HEK293 (cell line): Measurements from ENCODE around the gene HIRA.

ENCODE experiments used
- CTCF ChIA-PET: fragments of 350-600 bp; formaldehyde crosslinking; extraction: SDS; loops from one replicate; lab custom pipeline; 2021; ENCODE audit warnings: antibody characterized with exemption; lab: Yijun Ruan, JAX
- POLR2A ChIA-PET: fragments of 300-600 bp; formaldehyde crosslinking; extraction: SDS; loops from one replicate; lab custom pipeline; 2020; ENCODE audit warnings: antibody characterized with exemption, inconsistent platforms; lab: Yijun Ruan, JAX
- H3K27ac ChIP-seq: fragments of 200-500 bp; sonication (Bioruptor generic); 2 replicates; pipeline ENCODE4 v1.5.1; 2014; ENCODE audit warnings: low read depth, low read length, control low read depth, inconsistent platforms; ENCODE audit errors: extremely low read depth
- H3K36me3 ChIP-seq, 2 experiments: fragments of 200-500 bp in 1 of 2; sonication (Bioruptor generic) in 1 of 2; 1 replicate in 1 of 2; 2 replicates in 1 of 2; pipeline ENCODE4 v1.5.1; 2014 to 2017; ENCODE audit warnings: inconsistent platforms in 2 of 2, low read length in 2 of 2; ENCODE audit not compliant: control insufficient read depth in 2 of 2, insufficient read depth in 1 of 2
- H3K4me1 ChIP-seq: fragments of 200-500 bp; sonication (Bioruptor generic); 2 replicates; pipeline ENCODE4 v1.5.1; 2014; ENCODE audit warnings: mild to moderate bottlenecking, low read length, inconsistent platforms; ENCODE audit not compliant: control insufficient read depth, insufficient read depth
- H3K4me3 ChIP-seq: 2 replicates; pipeline ENCODE4 v1.5.1; 2011; ENCODE audit warnings: low read depth, mild to moderate bottlenecking, control low read depth, low read length, moderate library complexity
- H3K9me3 ChIP-seq: fragments of 200-500 bp; sonication (Bioruptor generic); 2 replicates; pipeline ENCODE4 v1.5.1; 2014; ENCODE audit warnings: low read depth, low read length, inconsistent platforms; ENCODE audit not compliant: control insufficient read depth, insufficient read depth
- FEZF1 ChIP-seq: fragments of 450-650 bp; formaldehyde crosslinking; IDR thresholded peaks from 2 replicates; pipeline ENCODE4 v1.5.1; 2016; ENCODE audit warnings: missing biosample characterization, missing genetic modification characterization
- MZF1 ChIP-seq: fragments of 450-650 bp; formaldehyde crosslinking; IDR thresholded peaks from 2 replicates; pipeline ENCODE4 v1.5.1; 2017; ENCODE audit warnings: missing biosample characterization, missing genetic modification characterization, borderline replicate concordance
- RBAK ChIP-seq: fragments of 450-650 bp; formaldehyde crosslinking; IDR thresholded peaks from 2 replicates; pipeline ENCODE4 v1.5.1; 2016; ENCODE audit warnings: missing biosample characterization, missing genetic modification characterization
- SCRT2 ChIP-seq: fragments of 450-650 bp; formaldehyde crosslinking; IDR thresholded peaks from 2 replicates; pipeline ENCODE4 v1.5.1; 2016; ENCODE audit warnings: missing biosample characterization, missing genetic modification characterization
- ZBTB17 ChIP-seq: fragments of 450-650 bp; formaldehyde crosslinking; IDR thresholded peaks from 2 replicates; pipeline ENCODE4 v1.5.1; 2016; ENCODE audit warnings: missing biosample characterization, missing genetic modification characterization
- ZBTB21 ChIP-seq: fragments of 450-650 bp; formaldehyde crosslinking; IDR thresholded peaks from 2 replicates; pipeline ENCODE4 v1.5.1; 2017; ENCODE audit warnings: missing biosample characterization, missing genetic modification characterization
- ZEB2 ChIP-seq: fragments of 450-650 bp; formaldehyde crosslinking; IDR thresholded peaks from 2 replicates; pipeline ENCODE4 v1.5.1; 2016; ENCODE audit warnings: missing biosample characterization, missing genetic modification characterization
- ZNF112 ChIP-seq: fragments of 450-650 bp; formaldehyde crosslinking; IDR thresholded peaks from 2 replicates; pipeline ENCODE4 v1.5.0; 2017; ENCODE audit warnings: missing biosample characterization, missing genetic modification characterization
- ZNF133 ChIP-seq: fragments of 450-650 bp; formaldehyde crosslinking; IDR thresholded peaks from 2 replicates; pipeline ENCODE4 v1.5.1; 2016; ENCODE audit warnings: missing biosample characterization, missing genetic modification characterization
- ZNF24 ChIP-seq: fragments of 450-650 bp; formaldehyde crosslinking; IDR thresholded peaks from 2 replicates; pipeline ENCODE4 v1.5.1; 2016; ENCODE audit warnings: missing biosample characterization, missing genetic modification characterization
- ZNF248 ChIP-seq: fragments of 450-650 bp; formaldehyde crosslinking; IDR thresholded peaks from 2 replicates; pipeline ENCODE4 v1.5.1; 2017; ENCODE audit warnings: missing biosample characterization, missing genetic modification characterization
- ZNF341 ChIP-seq: fragments of 450-650 bp; formaldehyde crosslinking; IDR thresholded peaks from 2 replicates; pipeline ENCODE4; 2016; ENCODE audit warnings: low read depth, missing biosample characterization, missing genetic modification characterization
- ZNF354C ChIP-seq: fragments of 450-650 bp; formaldehyde crosslinking; IDR thresholded peaks from 2 replicates; pipeline ENCODE4 v1.5.1; 2016; ENCODE audit warnings: missing biosample characterization, missing genetic modification characterization, low read depth, borderline replicate concordance
- ZNF521 ChIP-seq: fragments of 450-650 bp; formaldehyde crosslinking; IDR thresholded peaks from 2 replicates; pipeline ENCODE4 v1.5.1; 2017; ENCODE audit warnings: missing biosample characterization, mild to moderate bottlenecking, missing genetic modification characterization
- ZNF561 ChIP-seq: fragments of 450-650 bp; IDR thresholded peaks from 2 replicates; pipeline ENCODE4 v1.5.1; 2018; ENCODE audit warnings: missing biosample characterization, missing genetic modification characterization, borderline replicate concordance
- ZNF596 ChIP-seq: fragments of 450-650 bp; IDR thresholded peaks from 2 replicates; pipeline ENCODE4 v1.5.0; 2018; ENCODE audit warnings: missing biosample characterization, mild to moderate bottlenecking, missing genetic modification characterization, moderate library complexity
- ZNF629 ChIP-seq: fragments of 450-650 bp; formaldehyde crosslinking; IDR thresholded peaks from 2 replicates; pipeline ENCODE4 v1.5.1; 2017; ENCODE audit warnings: missing biosample characterization, missing genetic modification characterization
- ZNF660 ChIP-seq: fragments of 450-650 bp; IDR thresholded peaks from 2 replicates; pipeline ENCODE4 v1.5.1; 2018; ENCODE audit warnings: missing biosample characterization, mild to moderate bottlenecking, missing genetic modification characterization
- ZNF664 ChIP-seq: fragments of 450-650 bp; formaldehyde crosslinking; IDR thresholded peaks from 2 replicates; pipeline ENCODE4 v1.5.1; 2016; ENCODE audit warnings: missing biosample characterization, missing genetic modification characterization
- ZNF776 ChIP-seq: fragments of 450-650 bp; formaldehyde crosslinking; IDR thresholded peaks from 2 replicates; pipeline ENCODE4 v1.5.0; 2017; ENCODE audit warnings: missing biosample characterization, missing genetic modification characterization, borderline replicate concordance
- ZNF792 ChIP-seq: fragments of 450-650 bp; formaldehyde crosslinking; IDR thresholded peaks from 2 replicates; pipeline ENCODE4 v1.5.1; 2016; ENCODE audit warnings: missing biosample characterization, missing genetic modification characterization
- ZXDB ChIP-seq: fragments of 450-650 bp; formaldehyde crosslinking; IDR thresholded peaks from 2 replicates; pipeline ENCODE4 v1.5.1; 2016; ENCODE audit warnings: missing biosample characterization, missing genetic modification characterization
- TF ChIP-seq, protein P1 (sequence below): fragments of 450-650 bp; formaldehyde crosslinking; IDR thresholded peaks from 2 replicates; pipeline ENCODE4 v1.5.1; 2017; ENCODE audit warnings: missing biosample characterization, missing genetic modification characterization
- TF ChIP-seq, protein P2 (sequence below): fragments of 450-650 bp; formaldehyde crosslinking; IDR thresholded peaks from 2 replicates; pipeline ENCODE4 v1.5.1; 2016; ENCODE audit warnings: missing biosample characterization, missing genetic modification characterization
- TF ChIP-seq, protein P3 (sequence below): fragments of 450-650 bp; formaldehyde crosslinking; IDR thresholded peaks from 2 replicates; pipeline ENCODE4 v1.5.1; 2016; ENCODE audit warnings: missing biosample characterization, missing genetic modification characterization, low read depth
- TF ChIP-seq, protein P4 (sequence below): fragments of 450-650 bp; formaldehyde crosslinking; IDR thresholded peaks from 2 replicates; pipeline ENCODE4 v1.5.1; 2016; ENCODE audit warnings: missing biosample characterization, missing genetic modification characterization
- TF ChIP-seq, protein P5 (sequence below): fragments of 450-650 bp; formaldehyde crosslinking; IDR thresholded peaks from 2 replicates; pipeline ENCODE4 v1.5.1; 2016; ENCODE audit warnings: missing biosample characterization, missing genetic modification characterization, low read depth
- TF ChIP-seq, protein P6 (sequence below): fragments of 450-650 bp; formaldehyde crosslinking; IDR thresholded peaks from 2 replicates; pipeline ENCODE4 v1.5.1; 2016; ENCODE audit warnings: missing biosample characterization, missing genetic modification characterization

The HIRA gene

DNA sequence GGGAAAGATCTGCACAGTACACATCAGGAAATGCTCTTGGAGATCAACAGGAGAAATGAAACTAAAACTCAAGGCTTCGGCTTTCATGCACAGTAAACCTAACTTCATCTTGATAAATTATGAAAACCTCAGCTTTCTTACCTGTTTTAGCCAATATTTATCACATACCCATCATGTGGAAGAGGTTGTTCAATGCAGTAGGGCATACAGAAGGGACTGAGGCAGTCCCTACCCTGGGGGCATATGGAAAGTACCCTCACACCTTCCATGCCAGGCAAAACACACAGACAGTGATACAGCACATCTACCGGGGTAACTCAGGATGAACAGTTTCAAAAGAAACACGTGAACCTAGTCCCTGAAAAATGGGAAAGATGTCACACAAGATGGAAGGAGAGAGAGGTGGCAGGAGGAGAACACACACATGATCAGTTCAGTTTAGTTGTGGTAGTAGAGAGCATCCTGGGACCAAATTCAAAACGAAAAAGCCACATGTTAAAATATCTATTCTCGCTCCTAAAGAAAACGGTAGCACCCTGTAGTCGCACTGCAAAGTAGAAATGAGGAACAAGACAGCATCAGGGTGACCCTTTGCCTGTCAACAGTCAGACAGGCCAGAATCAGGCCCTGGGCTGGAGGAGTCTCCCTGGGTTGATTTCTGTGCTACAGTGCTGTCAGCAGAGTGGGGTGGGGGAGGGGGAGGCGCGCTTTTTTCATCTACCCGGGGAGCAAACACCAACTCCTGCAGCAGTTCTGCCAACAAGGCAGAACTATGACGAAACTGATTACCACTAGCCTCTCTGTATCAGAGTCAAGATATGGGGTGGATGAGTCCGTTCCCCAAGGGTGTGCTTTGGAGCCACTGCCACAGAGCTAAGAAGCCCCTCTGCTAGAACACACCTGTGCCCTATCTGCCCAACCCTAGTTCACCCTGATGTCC, 1.3 kb downstream of the HIRA start:
- Histone ChIP-seq H3K36me3 (peaks cover 0 to 39% of the 10 kb centered on the region in 2 experiments; a peak in 2 of 3 replicates), H3K9me3 (no peaks in the 10 kb centered on the region), H3K27ac (peak overlapping the region; percentile 59), H3K4me3 (peak overlapping the region; percentile 90), H3K4me1 (no peaks in the 10 kb centered on the region; the same call in 1 of the 2 replicates)
- CTCF ChIA-PET, result interaction anchor here (1.3 kb wide), 1 partner anchor 285 kb away, joined by 3 read pairs; the partner anchor contains the start of gene ESS2
- POLR2A ChIA-PET, result interaction anchor here (1.7 to 3.7 kb wide), 4 partner anchors 16 to 252 kb away, joined by 4 to 22 read pairs (median 14); partner anchors contain the start of genes C22orf39, CDC45, SLC25A1 and UFD1
- TF ChIP-seq ZNF776 (tag by site-specific recombination), result no peak
- peak; percentile 75 for TF ChIP-seq ZNF629 (tag by site-specific recombination)
- 0 out of 2 replicates have a peak, but pooled peaks have one; percentile 19 for TF ChIP-seq ZNF24
- TF ChIP-seq FEZF1 (tag by site-specific recombination), result no peak
- 0 out of 2 replicates have a peak, but pooled peaks have one; percentile 66 for TF ChIP-seq ZEB2 (tag by site-specific recombination)
- no peak for TF ChIP-seq ZNF354C
- no peak for TF ChIP-seq MZF1 (tag by site-specific recombination)
- 0 out of 2 replicates have a peak, but pooled peaks have one; percentile 19 for TF ChIP-seq ZNF341 (tag by site-specific recombination)
- TF ChIP-seq, protein P1, sequence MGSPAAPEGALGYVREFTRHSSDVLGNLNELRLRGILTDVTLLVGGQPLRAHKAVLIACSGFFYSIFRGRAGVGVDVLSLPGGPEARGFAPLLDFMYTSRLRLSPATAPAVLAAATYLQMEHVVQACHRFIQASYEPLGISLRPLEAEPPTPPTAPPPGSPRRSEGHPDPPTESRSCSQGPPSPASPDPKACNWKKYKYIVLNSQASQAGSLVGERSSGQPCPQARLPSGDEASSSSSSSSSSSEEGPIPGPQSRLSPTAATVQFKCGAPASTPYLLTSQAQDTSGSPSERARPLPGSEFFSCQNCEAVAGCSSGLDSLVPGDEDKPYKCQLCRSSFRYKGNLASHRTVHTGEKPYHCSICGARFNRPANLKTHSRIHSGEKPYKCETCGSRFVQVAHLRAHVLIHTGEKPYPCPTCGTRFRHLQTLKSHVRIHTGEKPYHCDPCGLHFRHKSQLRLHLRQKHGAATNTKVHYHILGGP (tag by site-specific recombination), result no peak
- TF ChIP-seq, protein P2, sequence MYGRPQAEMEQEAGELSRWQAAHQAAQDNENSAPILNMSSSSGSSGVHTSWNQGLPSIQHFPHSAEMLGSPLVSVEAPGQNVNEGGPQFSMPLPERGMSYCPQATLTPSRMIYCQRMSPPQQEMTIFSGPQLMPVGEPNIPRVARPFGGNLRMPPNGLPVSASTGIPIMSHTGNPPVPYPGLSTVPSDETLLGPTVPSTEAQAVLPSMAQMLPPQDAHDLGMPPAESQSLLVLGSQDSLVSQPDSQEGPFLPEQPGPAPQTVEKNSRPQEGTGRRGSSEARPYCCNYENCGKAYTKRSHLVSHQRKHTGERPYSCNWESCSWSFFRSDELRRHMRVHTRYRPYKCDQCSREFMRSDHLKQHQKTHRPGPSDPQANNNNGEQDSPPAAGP (tag by site-specific recombination), result peak; percentile 47; the same call in 1 of the 2 replicates
- no peak for TF ChIP-seq ZNF596 (tag by site-specific recombination)
- TF ChIP-seq ZNF248 (tag by site-specific recombination), result no peak
- TF ChIP-seq SCRT2 (tag by site-specific recombination), result peak; percentile 27; the same call in 1 of the 2 replicates
- TF ChIP-seq, protein P3, sequence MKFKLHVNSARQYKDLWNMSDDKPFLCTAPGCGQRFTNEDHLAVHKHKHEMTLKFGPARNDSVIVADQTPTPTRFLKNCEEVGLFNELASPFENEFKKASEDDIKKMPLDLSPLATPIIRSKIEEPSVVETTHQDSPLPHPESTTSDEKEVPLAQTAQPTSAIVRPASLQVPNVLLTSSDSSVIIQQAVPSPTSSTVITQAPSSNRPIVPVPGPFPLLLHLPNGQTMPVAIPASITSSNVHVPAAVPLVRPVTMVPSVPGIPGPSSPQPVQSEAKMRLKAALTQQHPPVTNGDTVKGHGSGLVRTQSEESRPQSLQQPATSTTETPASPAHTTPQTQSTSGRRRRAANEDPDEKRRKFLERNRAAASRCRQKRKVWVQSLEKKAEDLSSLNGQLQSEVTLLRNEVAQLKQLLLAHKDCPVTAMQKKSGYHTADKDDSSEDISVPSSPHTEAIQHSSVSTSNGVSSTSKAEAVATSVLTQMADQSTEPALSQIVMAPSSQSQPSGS (tag by site-specific recombination), result peak; percentile 71
- TF ChIP-seq ZNF133 (tag by site-specific recombination), result no peak
- peak; percentile 96 for TF ChIP-seq ZNF660 (tag by site-specific recombination)
- TF ChIP-seq ZNF561 (tag by site-specific recombination), result 0 out of 2 replicates have a peak, but pooled peaks have one; percentile 25
- TF ChIP-seq RBAK (tag by site-specific recombination), result no peak
- TF ChIP-seq ZBTB17 (tag by site-specific recombination), result peak; percentile 88
- TF ChIP-seq ZNF792 (tag by site-specific recombination), result no peak
- TF ChIP-seq ZNF664 (tag by site-specific recombination), result no peak
- TF ChIP-seq, protein P4, sequence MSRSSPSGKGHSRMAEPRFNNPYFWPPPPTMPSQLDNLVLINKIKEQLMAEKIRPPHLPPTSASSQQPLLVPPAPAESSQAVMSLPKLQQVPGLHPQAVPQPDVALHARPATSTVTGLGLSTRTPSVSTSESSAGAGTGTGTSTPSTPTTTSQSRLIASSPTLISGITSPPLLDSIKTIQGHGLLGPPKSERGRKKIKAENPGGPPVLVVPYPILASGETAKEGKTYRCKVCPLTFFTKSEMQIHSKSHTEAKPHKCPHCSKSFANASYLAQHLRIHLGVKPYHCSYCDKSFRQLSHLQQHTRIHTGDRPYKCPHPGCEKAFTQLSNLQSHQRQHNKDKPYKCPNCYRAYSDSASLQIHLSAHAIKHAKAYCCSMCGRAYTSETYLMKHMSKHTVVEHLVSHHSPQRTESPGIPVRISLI (tag by site-specific recombination), result no peak
- TF ChIP-seq ZNF112 (tag by site-specific recombination), result no peak
- peak; percentile 71; the same call in 1 of the 2 replicates for TF ChIP-seq ZBTB21 (tag by site-specific recombination)
- no peak for TF ChIP-seq ZNF521 (tag by site-specific recombination)
- TF ChIP-seq, protein P5, sequence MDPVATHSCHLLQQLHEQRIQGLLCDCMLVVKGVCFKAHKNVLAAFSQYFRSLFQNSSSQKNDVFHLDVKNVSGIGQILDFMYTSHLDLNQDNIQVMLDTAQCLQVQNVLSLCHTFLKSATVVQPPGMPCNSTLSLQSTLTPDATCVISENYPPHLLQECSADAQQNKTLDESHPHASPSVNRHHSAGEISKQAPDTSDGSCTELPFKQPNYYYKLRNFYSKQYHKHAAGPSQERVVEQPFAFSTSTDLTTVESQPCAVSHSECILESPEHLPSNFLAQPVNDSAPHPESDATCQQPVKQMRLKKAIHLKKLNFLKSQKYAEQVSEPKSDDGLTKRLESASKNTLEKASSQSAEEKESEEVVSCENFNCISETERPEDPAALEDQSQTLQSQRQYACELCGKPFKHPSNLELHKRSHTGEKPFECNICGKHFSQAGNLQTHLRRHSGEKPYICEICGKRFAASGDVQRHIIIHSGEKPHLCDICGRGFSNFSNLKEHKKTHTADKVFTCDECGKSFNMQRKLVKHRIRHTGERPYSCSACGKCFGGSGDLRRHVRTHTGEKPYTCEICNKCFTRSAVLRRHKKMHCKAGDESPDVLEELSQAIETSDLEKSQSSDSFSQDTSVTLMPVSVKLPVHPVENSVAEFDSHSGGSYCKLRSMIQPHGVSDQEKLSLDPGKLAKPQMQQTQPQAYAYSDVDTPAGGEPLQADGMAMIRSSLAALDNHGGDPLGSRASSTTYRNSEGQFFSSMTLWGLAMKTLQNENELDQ, result no peak
- TF ChIP-seq, protein P6, sequence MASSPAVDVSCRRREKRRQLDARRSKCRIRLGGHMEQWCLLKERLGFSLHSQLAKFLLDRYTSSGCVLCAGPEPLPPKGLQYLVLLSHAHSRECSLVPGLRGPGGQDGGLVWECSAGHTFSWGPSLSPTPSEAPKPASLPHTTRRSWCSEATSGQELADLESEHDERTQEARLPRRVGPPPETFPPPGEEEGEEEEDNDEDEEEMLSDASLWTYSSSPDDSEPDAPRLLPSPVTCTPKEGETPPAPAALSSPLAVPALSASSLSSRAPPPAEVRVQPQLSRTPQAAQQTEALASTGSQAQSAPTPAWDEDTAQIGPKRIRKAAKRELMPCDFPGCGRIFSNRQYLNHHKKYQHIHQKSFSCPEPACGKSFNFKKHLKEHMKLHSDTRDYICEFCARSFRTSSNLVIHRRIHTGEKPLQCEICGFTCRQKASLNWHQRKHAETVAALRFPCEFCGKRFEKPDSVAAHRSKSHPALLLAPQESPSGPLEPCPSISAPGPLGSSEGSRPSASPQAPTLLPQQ (tag by site-specific recombination), result peak; percentile 39; the same call in 1 of the 2 replicates
- TF ChIP-seq ZXDB (tag by site-specific recombination), result no peak; the same call in 1 of the 2 replicates
